Stomach (tissue), 4 donors: ENCODE results near the gene ARMH1.

Source experiments
- CTCF ChIP-seq, 7 experiments: fragments of 450-650 bp in 4 of 7; fragments of 200-600 bp in 3 of 7; sonication (generic) in 3 of 7; IDR thresholded peaks; one replicate each; pipeline ENCODE4 v1.5.1; 2016 to 2019; ENCODE audit warnings: antibody characterized with exemption in 7 of 7, control low read depth in 2 of 7, mild to moderate bottlenecking in 1 of 7
- EP300 ChIP-seq: sonication (generic); formaldehyde crosslinking; IDR thresholded peaks from one replicate; pipeline ENCODE4 v1.6.1; 2017; ENCODE audit warnings: antibody characterized with exemption
- POLR2A ChIP-seq, 4 donors: fragments of 450-650 bp; IDR thresholded peaks; one replicate each; pipeline ENCODE4 v1.6.1; 2016; ENCODE audit warnings: antibody characterized with exemption in 4 of 4, control low read depth in 2 of 4, mild to moderate bottlenecking in 1 of 4, moderate library complexity in 1 of 4

- no peak for TF ChIP-seq CTCF (IDR thresholded peaks at IDR 0.05)
- TF ChIP-seq EP300 = no peak
- no peak for TF ChIP-seq POLR2A (IDR thresholded peaks at IDR 0.05)
Observed at GRCh38 chr1:44660176-44660575, 14.3 kb upstream of the ARMH1 start.
